Heart left ventricle (tissue), 13 donors: ENCODE results near the gene MAS1L.

Experiments
- CTCF ChIP-seq, 12 donors: fragments of 200-600 bp; sonication (generic) in 4 of 12; IDR thresholded peaks; one replicate each; pipeline versions ENCODE4 v1.5.0 to v1.8.0; 2018 to 2022; ENCODE audit warnings: antibody characterized with exemption in 12 of 12, mild to moderate bottlenecking in 5 of 12
- POLR2A ChIP-seq, 2 donors: fragments of 450-650 bp; IDR thresholded peaks; one replicate each; pipeline ENCODE4 v1.6.1; 2017; ENCODE audit warnings: antibody characterized with exemption in 2 of 2, mild to moderate bottlenecking in 2 of 2, moderate library complexity in 2 of 2
- donor health status: ischemic (EF 13 %, LVEDD 7.1; RV severe dilation, severe dysfunction).
- donor health status: DM: no; HTN: yes; CAD: no.
- donor health status: DM: no; HTN: no; CAD: no.
- donor health status: ischemic (EF 25% LVEDD 6.9; RV normal size, moderate dysfunction).
- donor health status: ischemic (EF 25% LVEDD 5.7; RV mildly dilated, moderate dysfunction).
- donor health status: ischemic (EF 35%, LVEDD 5.7; RV mildly dilated, moderate dysfunction).
- donor health status: nonischemic (EF 11% LVEDD 7.7; RV severe dilation, severe dysfunction).
- donor health status: DM: yes; HTN: yes; CAD: no.
- donor health status: PGD.
- donor health status: ischemic (EF 29% LVEDD 5.4; RV normal size, mild dysfunction).
- donor health status: nonischemic (EF 23%, LVEDD 6.1; RV moderate dilation, normal function).

DNA sequence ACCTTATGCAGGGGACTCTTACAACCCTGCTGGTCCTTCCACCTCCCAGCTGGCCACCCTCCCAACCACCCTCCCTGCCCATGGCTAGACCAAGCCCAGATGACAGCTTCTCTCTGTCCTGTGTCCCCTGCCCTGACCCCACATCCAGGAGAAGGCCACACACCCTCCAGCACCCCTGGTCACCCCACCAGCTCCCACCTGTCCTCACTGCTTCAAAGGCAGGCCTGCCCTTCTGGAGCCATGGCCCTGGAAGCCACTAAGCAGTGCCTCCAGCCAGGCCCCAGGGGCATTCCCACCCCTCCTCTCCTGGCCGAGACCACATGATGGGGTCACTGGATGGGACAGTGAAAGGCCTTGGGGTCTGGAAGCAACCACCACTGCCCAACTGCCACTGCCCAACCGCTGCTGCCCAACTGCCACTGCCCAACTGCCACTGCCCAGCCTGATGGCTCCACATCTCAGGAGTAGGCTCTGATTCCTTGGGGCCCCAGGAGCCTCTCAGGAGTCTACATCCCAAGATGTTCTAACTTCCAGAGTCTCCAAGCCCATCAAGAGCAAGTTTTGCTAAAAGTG lies 41.3 kb upstream of the MAS1L start:
- TF ChIP-seq CTCF (IDR thresholded peaks at IDR 0.05) (no peak), POLR2A (IDR thresholded peaks at IDR 0.05) (no peak)
